ENCODE measurements around the gene LYST.
A peak's percentile ranks its signal among the peaks of the same experiment; 100 is the strongest.
"Not testable (repeated sequence)": the region's sequence is repeated elsewhere in the genome, so short reads cannot be mapped to it uniquely, and the experiment has no call there.

The LYST gene

DNA sequence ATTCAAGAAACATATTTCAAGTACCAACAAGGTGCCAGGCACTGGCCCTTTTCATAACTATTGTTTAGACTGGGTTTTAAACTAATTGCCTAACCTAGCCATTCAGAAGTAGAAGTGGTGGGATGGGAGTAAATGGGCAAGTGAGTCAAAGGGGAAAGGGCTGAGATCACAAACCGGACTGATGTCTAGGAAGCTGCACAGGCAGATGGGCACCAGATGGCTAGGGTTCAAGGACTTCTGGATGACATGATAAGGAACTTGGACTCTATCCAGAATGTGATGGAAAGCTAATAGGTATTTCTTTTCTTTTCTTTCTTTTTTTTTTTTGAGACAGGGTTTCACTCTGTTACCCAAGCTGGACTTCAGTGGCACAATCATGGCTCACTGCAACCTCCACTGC lies 46.6 kb downstream of the LYST start:
- DNase-seq (ENCODE audit: low spot score), result no peak

DNA sequence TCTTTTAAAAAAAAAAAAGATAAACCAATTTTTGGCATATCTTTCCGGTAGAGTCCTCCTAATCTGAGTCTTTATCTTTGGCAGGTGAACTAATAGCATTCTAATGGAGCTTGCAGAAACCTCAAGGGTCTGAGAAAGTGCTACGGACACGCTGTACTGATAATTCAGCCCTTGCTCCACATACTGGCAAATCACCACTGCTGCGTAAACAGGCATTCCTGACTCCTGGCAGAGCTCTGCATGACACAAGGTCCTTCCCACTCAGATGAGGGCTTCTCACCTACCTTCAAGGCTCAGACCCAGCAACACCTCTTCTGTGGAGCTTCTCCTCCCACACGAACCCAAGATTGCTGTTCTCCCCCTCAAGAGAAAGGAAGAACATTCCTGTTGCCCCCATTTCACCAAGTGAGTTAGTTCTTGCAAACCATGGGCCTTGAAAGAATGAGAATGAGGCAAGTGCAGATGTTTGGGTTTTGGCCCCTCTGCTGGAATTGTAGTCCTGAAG lies 48.0 kb downstream of the LYST start:
- no peak for DNase-seq (ENCODE audit: low spot score)

DNA sequence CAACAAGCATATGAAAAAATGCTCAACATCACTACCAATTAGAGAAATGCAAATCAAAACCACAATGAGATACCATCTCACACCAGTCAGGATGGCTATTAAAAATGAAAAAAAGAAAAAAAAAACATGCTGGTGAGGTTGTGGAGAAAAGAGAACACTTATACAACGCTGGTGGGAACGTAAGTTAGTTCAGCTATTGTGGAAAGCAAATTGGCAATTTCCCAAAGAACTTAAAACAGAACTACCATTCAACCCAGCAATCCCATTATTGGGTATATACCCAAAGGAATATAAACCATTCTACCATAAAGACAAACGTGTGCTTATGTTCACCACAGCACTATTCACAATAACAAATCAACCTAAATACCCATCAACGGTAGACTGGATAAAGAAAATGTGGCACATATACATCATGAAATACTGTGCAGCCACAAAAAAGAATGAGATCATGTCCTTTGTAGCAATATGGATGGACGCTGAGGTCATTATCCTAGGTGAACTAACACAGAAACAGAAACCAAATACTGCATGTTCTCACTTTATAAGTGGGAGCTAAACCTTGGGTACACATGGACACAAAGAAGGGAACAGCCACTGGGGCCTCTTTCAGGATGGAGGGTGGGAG lies 49.5 kb downstream of the LYST start:
- DNase-seq (ENCODE audit: low spot score), result no peak

DNA sequence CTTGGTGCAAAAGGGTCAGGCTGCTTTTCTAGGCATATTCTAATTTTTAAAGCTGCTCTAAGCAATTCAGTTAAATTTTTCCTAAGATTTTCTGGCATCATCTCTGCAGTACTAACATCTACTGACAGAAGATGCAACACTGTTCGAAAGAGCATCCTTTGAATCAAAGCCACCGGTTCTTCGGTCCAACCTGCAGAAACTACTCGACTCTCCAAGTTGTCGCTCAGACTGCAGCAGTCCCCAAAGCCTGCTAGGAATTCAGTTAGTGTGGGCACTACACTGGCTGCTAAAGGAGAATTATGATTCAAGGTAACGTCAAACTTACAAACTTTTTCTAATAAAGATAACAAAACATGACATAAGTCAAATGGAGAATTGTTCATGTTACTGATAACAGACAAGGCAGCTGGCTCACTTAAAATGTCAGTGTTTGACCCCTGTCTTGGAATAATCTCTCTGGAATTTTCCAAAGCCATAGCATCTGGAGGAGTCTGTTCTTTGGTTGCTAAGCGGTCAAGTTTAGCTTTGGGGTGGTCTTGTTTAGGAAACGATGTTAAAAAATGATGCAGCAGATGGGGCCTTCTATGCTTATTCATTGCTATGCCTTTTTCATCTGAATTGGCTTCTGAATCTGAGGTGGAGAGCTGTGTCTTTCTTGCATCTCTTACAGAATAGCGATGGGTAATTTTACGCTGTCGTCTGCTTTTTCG lies 56.9 kb downstream of the LYST start:
- DNase-seq (ENCODE audit: low spot score), result no peak

DNA sequence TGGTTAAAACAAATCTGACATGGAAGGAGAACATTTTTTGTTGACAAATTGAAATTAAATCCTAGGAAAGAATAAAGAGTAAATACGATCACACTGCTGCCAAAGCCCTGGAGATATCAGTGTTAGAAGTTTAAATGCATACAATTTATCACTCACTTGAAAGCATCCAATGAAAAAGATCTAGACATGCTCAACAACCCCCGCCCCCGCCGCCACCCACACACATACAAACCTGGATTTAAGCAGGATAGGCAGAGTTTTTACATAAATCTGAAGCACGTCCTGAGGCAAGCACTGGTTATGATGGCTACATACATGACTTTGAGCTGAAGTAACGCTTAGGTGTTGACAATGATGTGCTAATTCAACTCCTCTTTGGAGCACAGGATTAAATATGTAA lies 58.5 kb downstream of the LYST start:
- DNase-seq (ENCODE audit: low spot score), result no peak

DNA sequence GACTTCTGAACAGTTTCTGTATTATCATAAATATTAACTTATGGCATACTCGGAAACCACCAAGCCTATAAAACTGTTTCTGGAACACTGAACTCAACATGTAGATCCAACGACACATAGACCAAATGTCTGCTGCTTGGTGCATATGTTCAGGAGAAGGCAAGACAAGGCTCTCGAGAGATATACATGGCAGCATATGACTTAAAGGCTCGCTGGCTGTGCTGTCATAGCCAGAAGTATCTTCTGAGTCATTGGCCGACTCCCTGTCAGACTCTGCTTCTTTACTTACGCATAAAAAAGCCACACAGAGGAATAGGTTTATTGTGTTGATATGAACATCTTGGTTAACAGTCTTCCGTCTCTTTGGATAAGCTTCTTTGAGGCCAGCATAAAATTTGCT lies 60.6 kb downstream of the LYST start:
- DNase-seq (ENCODE audit: low spot score), result no peak

DNA sequence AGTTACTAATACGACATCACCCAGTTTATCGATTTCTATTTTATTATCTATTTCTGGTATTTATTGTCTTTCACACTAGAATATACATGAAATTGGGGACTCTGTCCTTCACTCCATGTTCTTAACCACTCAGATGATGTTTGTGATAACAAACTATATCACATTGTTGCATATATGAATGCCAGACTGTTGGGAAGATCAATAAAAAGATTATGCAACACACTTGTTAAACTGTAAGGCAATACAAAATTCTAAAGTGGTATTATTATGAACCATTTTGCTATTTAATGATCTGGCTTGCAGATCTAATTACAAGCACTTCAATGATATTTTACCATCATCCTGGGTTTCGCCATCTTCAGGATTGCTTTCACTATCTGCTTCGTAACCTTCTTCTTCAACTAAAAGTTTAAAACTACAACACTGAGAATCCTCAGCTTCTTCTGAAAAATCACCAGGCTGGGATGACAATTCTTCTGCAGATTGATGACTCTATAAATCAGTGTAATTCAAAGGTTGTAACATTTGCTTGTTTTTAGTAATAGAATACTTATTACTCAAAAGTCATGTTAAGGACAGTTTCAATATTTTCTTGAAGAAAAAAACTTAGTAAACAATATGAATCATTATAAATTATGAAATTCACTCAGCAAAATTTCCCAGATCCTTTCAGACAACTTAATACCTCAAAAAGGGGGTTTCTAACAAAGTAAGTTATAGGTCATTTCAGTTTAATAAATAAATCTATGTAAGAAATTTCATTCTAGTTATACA lies 63.9 kb downstream of the LYST start:
- no peak for DNase-seq (ENCODE audit: low spot score)

DNA sequence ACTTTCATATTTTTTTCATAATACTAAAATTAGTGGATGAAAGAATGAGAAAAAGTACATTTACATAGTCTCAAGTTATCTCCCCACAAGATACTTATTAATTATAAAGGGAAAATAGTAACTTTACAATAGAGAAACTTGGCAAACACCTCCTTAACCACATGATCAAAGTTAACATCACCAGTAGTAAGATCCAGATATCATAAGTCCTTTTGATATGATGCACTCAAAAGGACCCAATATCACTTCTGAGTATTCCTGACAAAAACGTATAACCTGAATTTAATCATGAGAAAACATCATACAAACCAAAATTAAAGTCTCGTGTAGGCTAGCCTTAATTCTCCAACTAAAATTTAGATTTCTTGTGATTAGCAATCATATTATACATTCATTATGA lies 67.4 kb downstream of the LYST start:
- DNase-seq (ENCODE audit: low spot score), result no peak

DNA sequence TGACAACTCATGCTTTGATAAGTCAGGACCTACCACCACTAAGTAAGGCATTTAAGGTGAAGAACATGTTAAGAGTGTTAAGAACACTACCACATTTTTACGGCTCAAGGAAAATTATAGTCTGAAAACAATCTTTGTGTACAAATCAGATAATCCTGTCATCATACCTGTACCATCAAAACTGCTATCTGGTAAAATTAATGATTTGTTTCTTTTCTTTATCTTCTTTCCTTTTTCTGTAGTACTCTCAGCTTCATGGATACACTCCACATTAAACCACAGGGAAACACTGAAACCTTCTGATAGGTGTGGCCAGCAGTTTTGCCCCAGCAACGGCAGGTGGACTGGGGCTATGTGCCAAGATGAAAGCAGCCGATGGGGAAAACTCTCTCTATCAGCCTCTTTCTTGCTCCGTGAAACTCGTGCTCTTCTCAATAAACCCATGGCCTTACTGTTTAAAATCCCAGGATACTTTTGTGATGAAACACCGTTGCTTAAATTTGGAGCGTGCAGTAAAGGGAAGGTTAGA lies 75.1 kb downstream of the LYST start:
- DNase-seq (ENCODE audit: low spot score), result no peak

DNA sequence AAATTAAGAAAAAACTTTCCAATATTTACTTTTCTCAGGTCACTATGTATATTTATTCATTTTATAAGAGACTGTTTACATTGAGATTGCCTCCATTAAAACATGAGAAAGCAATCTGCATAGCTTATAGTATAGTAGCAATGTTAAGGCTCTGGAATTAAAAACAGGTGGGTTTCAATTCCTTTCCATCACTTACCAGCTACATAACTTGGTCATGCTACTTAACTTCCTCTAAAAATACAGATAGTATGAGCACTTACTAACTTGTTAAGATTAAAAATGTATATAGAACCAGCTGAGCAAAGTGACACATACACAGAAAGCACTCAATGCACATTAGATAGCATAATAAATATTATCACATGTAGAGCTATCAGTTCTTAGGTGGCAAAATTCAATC lies 76.6 kb downstream of the LYST start:
- DNase-seq (ENCODE audit: low spot score), result no peak

DNA sequence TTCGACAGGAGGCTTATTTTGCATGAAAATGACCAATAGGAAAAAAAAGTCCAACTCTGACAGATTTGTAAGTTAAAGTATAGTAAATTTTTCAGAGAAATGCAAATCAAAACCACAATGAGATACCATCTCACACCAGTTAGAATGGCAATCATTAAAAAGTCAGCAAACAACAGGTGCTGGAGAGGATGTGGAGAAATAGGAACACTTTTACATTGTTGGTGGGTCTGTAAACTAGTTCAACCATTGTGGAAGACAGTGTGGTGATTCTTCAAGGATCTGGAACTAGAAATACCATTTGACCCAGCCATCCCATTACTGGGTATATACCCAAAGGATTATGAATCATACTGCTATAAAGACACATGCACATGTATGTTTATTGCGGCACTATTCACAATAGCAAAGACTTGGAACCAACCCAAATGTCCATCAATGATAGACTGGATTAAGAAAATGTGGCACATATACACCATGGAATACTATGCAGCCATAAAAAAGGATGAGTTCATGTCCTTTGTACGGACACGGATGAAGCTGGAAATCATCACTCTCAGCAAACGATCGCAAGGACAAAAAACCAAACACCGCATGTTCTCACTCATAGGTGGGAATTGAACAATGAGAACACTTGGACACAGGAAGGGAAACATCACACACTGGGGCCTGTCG lies 80.3 kb downstream of the LYST start:
- not testable (repeated sequence) for DNase-seq (ENCODE audit: low spot score)

DNA sequence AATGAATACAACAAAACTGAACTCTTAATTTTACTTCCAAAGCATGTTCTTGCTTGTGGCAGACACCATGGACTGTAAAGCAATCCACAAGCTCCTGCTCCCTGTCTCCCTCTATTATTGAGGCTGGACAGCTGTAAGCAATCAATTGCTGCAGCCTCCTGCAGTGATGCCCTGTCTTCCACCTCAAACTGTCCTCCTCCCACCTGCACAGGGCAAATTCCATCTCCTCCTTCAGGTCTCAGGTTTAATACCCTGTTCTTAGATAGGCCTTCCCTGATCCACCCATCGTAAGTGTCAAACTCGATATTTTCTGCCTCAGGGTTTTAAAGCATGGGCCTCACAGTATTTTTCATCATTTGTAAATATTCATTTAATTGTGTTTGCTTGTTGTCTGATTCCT lies 81.8 kb downstream of the LYST start:
- no peak for DNase-seq (ENCODE audit: low spot score)

DNA sequence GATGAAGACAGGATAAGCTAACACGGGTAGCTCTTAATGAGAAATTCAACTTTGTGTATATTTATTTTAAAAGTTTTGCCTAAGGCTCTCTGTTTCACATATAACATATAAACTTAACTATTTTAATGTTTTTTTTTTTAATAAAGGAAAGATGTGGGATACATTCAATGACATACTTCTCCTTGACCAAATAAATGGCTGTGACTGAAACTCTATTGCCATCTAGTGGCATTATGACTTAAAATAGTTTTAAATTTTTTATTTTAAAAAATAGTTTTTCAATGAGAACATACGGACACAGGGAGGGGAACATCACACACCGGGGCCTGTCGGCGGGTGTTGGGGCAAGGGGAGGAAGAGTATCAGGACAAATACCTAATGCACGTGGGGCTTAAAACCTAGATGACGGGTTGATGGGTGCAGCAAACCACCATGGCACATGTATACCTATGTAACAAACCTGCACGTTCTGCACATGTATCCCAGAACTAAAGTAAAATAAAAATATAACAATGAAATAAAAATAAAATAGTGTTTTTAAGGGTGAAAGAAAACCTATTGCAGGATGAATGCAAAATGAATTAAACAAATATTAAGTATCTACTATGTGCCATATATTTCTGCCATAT lies 83.4 kb downstream of the LYST start:
- DNase-seq (ENCODE audit: low spot score), result peak; percentile 28

DNA sequence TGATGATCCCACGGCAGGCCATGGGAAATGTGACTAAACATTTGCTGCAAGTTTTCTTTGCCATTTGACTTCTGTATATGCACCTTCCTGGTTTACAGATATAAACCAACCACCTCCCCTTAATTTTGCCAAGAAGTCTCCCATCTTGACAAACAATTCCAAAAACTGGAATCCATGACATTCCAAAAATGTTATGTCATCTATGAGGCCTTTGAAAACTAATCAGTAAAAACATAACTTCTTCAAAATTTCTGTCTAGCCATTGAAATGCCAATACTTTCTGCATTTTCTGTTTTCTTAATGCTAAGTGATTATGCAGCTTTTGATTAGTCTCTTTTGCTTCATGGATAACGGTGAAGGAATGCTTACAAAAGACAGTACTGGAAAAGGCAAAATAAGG lies 84.1 kb downstream of the LYST start:
- no peak for DNase-seq (ENCODE audit: low spot score)

DNA sequence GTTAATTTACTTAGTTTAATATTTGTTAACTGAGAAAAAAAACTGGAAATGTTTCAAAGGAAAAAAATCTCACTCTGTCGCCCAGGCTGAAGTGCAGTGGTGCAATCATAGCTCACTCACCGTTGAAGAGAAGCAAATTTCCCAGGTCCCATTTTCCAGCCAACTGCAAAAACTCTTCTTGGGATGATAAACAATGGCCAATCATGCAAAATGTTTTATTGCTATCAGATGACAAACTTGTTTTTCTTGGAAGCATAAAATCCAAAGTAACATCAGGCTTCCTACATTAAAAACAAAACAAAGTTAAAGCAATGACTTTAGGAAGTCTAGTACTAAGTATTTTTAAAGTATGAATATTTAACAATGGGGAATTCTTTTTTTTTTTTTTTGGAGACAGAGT lies 84.9 kb downstream of the LYST start:
- DNase-seq (ENCODE audit: low spot score), result no peak

DNA sequence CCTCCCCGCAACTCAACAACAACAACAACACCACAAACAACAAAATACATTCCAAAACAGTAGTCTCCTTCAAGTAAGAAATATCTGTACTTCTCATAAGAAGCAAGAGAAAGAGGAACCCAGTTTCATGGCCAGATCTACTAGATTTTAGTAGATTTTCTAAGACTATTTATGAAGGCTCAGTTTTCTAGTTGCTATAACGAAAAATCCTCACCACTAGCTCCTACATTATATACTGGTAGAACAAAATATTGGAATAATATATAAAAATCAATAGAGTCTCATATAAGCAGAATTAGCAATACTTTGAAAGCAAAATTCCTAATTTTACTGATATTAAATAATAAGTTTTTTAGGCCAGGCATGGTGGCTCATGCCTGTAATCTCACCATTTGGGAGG lies 86.9 kb downstream of the LYST start:
- no peak for DNase-seq (ENCODE audit: low spot score)

DNA sequence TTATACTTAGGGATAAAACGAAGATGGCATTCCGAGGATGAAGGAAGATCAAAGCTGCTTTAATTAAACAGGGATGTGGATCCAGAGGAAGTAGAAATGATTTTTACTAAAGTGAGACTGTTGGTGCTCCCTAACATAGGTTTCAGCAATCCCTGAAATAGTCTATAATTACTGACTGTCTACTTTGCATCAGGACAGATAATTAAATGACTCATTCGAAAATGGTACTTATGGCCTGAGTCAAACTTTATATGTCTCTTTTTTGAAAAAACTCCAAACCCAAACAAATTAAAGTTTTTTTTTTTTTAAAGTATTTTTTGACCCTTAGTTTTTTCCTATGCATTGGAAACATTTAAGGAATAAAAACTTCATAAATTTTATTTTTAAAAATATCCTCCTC lies 90.3 kb downstream of the LYST start:
- no peak for DNase-seq (ENCODE audit: low spot score)

DNA sequence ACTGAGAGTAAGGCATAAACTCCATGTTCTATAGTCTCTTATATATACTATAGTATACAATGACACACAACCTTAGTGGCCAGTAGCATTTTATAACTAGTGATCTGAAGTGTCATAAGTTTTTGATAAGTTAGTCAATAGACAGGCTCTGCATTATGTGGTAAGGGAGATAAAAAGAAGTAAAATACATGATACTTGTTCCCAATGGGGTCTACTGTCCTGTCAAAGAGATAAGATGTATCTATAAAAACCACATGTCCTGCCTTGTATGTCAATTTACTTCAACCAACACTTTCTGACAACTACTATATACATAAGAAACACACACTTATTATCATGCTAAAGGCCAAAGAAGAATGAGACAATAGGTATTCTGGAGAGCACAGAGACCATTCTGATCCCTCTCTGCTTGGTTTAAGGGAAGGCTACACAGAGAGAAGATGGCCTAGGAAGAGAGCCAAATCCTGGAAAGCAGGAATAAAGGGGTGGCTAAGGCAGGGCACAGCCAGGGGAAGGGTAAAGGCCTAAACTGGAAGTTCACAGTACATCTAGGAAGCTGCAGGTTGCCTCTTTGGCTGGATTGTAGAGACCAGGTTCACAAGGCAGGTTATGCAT lies 91.4 kb downstream of the LYST start:
- no peak for DNase-seq (ENCODE audit: low spot score)

DNA sequence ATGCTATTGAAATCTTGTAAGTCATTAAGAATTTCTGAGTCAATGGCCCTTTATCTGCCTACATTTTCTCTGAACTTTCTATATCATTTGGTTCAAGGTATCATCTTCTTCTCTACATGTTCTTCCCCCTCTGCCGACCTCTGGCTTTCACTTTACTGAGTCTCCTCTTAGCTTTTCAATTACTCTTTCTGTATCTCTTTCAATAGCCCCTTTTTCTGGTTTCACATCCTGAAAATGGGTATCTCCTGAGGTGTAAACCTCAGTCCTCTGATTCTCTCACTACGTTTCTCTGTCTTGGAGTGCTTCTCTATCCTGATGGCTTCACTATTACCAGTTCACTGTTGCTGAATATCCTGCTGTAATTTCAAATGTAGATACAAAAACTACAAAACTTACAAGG lies 98.9 kb downstream of the LYST start:
- DNase-seq (ENCODE audit: low spot score), result no peak

DNA sequence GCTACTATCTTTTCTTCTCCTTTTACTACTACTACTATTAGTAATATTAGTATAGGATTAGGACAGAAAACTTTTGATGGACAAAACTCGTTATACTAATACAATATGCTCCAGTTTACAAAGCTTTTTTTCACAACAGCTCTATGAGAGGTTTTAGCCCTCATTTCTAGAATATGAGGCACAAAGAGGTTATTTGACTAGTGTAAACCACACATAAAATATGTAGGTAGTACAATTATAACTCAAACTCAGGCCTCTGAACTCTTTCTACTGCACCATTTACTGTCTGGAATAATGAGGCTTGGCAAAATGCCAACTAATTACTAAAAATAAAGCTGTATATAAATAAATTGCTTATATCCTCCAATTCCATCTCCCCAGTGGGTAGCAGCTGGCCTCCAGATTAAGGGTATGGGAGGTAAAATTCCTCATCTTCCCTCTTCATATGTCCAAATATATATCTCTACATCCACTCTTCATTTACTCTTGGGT lies 99.9 kb downstream of the LYST start:
- peak; percentile 38 for DNase-seq (ENCODE audit: low spot score)

DNA sequence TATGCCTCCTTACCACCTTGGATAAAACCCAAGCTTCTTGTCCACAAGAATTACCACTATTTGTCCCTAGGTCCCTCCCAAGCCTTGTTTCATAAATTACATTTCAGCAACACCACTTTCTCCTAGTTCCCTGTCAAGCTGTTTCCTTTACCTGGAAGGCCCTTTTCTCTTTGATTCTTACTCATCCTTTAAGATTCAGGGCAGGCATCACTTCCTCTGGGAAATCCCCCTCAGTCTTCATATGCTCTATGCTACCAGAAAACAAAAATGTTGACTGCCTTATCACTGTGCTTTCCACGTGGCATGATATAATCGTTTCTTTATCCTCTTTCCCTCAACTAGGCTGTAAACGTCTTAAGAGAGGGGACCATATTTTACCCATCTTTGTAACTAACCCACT lies 102.7 kb downstream of the LYST start:
- no peak for DNase-seq (ENCODE audit: low spot score)
